Thyroid gland (tissue), 4 donors: Measurements from ENCODE around the gene NME9.

Source experiments
- CTCF ChIP-seq, 6 experiments: fragments of 200-600 bp in 3 of 6; fragments of 450-650 bp in 3 of 6; sonication (generic) in 3 of 6; IDR thresholded peaks; one replicate each; pipeline ENCODE4 v1.5.1; 2016 to 2019; ENCODE audit warnings: antibody characterized with exemption in 6 of 6, mild to moderate bottlenecking in 2 of 6, inconsistent platforms in 1 of 6, moderate library complexity in 1 of 6
- POLR2A ChIP-seq, 2 donors: fragments of 450-650 bp; IDR thresholded peaks; one replicate each; pipeline ENCODE4 v1.6.1; 2017; ENCODE audit warnings: antibody characterized with exemption in 2 of 2, mild to moderate bottlenecking in 2 of 2, moderate library complexity in 1 of 2

- TF ChIP-seq CTCF (IDR thresholded peaks at IDR 0.05) (no peak), POLR2A (IDR thresholded peaks at IDR 0.05) (no peak)
Measured at GRCh38 chr3:138363322-138363721, 33.7 kb upstream of the NME9 start.
